Endometrial microvascular endothelial cells (primary cell): Measurements from ENCODE around the gene KIF24. TPM values are rescaled to one million over a fixed set of nuclear protein-coding genes. Genes with fewer than 3 reads are reported as not detected.

Experiments used
- total RNA-seq: library from RNA; depleted of rRNA; stranded (reverse); fragments of >200 nt; gene quantifications from one replicate; pipeline ENCODE4 v1.2.3, GENCODE V29; 2015; ENCODE audit errors: inconsistent ontology term

The KIF24 gene
- total RNA-seq, 1 donor from 2014 or later, result 3.7 TPM

Other genes with a start within 250 kb of the KIF24 start
- gene DCAF12, start 202.6 kb downstream of the KIF24 start, total RNA-seq, result 29.9 TPM
- gene UBAP1, start 150.2 kb downstream of the KIF24 start, total RNA-seq, result 41.5 TPM
- 57.6 TPM for gene NUDT2, start 301 bp upstream of the KIF24 start, total RNA-seq
- 10.4 TPM for gene MYORG, start 47.6 kb upstream of the KIF24 start, total RNA-seq
- gene FAM219A, start 129.3 kb upstream of the KIF24 start, total RNA-seq, result 22.7 TPM
- gene DNAI1, start 129.5 kb upstream of the KIF24 start, total RNA-seq, result not detected
- 0.09 TPM for gene ENHO, start 193.7 kb upstream of the KIF24 start, total RNA-seq